Measurements from ENCODE around the gene SUOX.

The SUOX gene

DNA sequence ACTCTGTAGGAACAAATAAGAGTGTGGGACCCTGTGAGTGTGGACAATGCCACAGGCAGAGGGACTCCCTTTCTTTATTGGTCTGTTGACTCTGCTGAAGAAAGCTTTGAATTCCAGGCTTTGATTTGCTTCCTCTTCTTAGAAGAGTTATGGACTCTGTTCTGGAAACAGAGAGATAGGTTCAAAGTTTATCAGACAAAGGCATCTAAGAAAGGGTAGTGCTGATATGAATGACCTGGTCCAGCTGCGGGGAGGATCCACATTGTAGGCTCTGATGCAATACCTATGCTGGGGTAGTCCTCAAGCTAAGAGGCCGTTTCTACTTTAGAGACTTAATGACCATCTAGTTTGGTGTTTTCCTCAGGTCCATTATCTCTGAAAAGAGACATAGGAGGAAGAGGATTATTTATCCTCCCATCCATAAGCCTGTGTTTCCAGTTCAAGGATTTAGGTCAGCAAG, 13.1 kb downstream of the SUOX start:
- no peaks in the 10 kb centered on the region for H3K36me3 ChIP-seq (ENCODE audit: control insufficient read depth, insufficient read depth, low read length)
- H3K9me3 ChIP-seq (ENCODE audit: control insufficient read depth, low read length), result no peaks in the 10 kb centered on the region
- H3K4me3 ChIP-seq (ENCODE audit: low read length), result no peak overlapping the region
- H3K4me1 ChIP-seq (ENCODE audit: control insufficient read depth, insufficient read depth, low read length), result peaks cover 10% of the 10 kb centered on the region
- H3K9ac ChIP-seq (ENCODE audit: low read length), result no peak overlapping the region
- no peaks in the 10 kb centered on the region for H3K27me3 ChIP-seq (ENCODE audit: control insufficient read depth, insufficient read depth, low read length)

DNA sequence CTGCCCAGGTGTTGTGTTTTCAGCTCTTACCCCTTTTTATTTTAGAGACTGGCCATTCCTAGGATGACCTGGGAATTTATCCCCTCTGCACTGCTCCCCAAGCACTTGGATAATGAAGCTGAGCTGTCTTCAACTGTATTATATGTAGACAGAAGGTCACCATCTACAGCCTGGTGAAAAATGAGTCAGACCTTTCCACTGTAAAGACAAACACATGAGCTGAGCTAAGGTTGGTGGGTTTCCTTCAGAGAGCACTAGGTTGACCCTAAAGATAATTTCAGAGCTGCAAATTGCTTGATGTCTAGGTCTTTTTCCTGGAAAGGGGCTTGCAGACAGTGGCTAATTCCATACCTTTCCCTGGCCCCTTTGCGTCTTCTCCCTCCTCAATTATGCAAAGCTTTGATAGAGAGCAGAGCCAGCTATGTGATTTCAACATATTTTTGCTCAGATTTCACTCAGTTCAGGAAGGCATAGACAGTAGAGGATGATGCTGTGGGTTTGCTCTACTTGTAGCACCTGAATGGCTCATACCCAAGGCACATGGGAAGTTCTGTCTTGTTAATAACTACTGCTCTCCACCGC, 14.5 kb downstream of the SUOX start:
- Histone ChIP-seq H3K9ac (ENCODE audit: low read length) (no peak overlapping the region), H3K4me3 (ENCODE audit: low read length) (no peak overlapping the region), H3K9me3 (ENCODE audit: control insufficient read depth, low read length) (no peaks in the 10 kb centered on the region), H3K27me3 (ENCODE audit: control insufficient read depth, insufficient read depth, low read length) (no peaks in the 10 kb centered on the region), H3K4me1 (ENCODE audit: control insufficient read depth, insufficient read depth, low read length) (peaks cover 10% of the 10 kb centered on the region), H3K36me3 (ENCODE audit: control insufficient read depth, insufficient read depth, low read length) (no peaks in the 10 kb centered on the region)

DNA sequence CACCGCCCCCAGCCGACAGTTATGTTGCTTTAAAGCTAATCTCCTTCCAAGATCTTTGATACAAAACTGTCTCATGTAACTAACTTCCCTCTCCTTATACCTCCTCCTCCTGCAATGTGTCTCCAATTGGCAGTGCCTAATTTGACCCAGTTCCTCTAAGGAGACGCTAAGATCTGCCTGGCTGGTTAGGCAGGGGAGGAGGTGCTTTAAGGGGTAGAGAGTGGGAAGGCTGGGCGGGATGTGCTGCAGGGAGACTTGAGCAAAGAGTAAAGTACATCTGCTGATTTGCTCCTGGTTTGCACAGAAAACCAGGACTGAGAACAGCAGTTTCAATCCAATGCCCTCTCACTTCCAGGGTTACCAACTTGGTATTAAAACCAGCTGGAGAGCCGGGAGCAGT, 16.4 kb downstream of the SUOX start:
- H3K4me3 ChIP-seq (ENCODE audit: low read length), result no peak overlapping the region
- H3K9ac ChIP-seq (ENCODE audit: low read length), result no peak overlapping the region
- H3K36me3 ChIP-seq (ENCODE audit: control insufficient read depth, insufficient read depth, low read length), result no peaks in the 10 kb centered on the region
- H3K9me3 ChIP-seq (ENCODE audit: control insufficient read depth, low read length), result no peaks in the 10 kb centered on the region
- H3K27me3 ChIP-seq (ENCODE audit: control insufficient read depth, insufficient read depth, low read length), result no peaks in the 10 kb centered on the region
- H3K4me1 ChIP-seq (ENCODE audit: control insufficient read depth, insufficient read depth, low read length), result peaks cover 5% of the 10 kb centered on the region

DNA sequence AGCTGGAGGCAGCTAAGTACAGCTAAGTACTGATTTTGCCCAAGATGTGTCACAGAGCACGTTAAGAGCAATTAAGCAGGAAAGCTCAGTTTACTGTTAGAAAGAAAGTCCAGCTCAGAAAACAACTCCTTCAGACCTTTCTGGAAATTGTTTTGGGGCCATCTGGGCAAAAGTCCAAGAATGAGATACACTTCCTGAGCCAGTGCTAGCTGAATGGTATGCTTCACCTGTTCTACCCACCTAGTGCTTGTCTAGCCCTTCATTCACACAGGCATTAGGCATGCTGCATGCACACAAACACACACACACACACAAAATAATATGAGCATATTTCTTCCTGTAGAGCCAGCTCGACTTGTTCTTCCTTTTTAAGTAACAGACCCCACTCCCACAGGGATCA, 17.1 kb downstream of the SUOX start:
- H3K4me3 ChIP-seq (ENCODE audit: low read length), result no peak overlapping the region
- no peaks in the 10 kb centered on the region for H3K36me3 ChIP-seq (ENCODE audit: control insufficient read depth, insufficient read depth, low read length)
- H3K4me1 ChIP-seq (ENCODE audit: control insufficient read depth, insufficient read depth, low read length), result peaks cover 5% of the 10 kb centered on the region
- no peaks in the 10 kb centered on the region for H3K27me3 ChIP-seq (ENCODE audit: control insufficient read depth, insufficient read depth, low read length)
- H3K9ac ChIP-seq (ENCODE audit: low read length), result no peak overlapping the region
- H3K9me3 ChIP-seq (ENCODE audit: control insufficient read depth, low read length), result no peaks in the 10 kb centered on the region

DNA sequence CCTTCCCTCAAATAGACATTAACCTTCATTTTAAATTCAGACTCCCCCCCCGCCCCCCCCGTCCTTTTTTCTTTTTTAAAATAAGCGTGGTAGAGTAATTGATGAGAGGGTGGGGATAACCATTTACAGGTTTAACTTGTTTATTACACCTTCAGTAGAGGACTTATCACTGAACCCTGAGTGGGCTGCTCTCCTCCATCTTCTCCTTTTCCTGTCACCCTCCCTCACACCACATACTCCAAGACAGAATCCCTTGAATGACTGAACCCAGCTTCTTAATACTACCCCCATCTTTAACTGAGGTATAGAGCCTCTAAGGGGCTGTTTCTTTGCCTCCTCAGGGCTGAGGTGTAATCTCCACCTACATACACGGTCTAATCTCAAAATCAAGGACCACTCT, 20.1 kb downstream of the SUOX start:
- Histone ChIP-seq H3K4me3 (ENCODE audit: low read length) (no peak overlapping the region), H3K9ac (ENCODE audit: low read length) (no peak overlapping the region), H3K36me3 (ENCODE audit: control insufficient read depth, insufficient read depth, low read length) (no peaks in the 10 kb centered on the region), H3K27me3 (ENCODE audit: control insufficient read depth, insufficient read depth, low read length) (no peaks in the 10 kb centered on the region), H3K9me3 (ENCODE audit: control insufficient read depth, low read length) (no peaks in the 10 kb centered on the region), H3K4me1 (ENCODE audit: control insufficient read depth, insufficient read depth, low read length) (peaks cover 10% of the 10 kb centered on the region)

DNA sequence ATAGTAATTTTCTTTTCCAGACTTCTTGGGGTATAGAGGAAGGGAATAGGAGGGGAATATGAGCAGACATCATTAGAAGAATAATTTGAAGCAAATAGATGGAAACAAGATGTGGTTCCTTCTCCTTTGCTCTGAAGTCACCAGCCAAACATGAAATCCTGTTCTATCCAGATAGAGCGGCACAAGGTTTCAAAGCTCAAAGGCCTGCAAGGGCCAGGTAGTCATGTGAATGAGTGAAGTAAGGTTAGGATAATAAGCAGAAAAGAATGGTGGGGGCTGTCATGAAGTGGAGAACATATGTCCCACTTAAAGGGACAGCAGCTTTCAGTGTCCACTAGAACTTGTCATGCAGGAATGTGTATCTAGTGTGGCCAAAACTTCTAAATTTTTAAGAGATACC, 21.3 kb downstream of the SUOX start:
- Histone ChIP-seq H3K9me3 (ENCODE audit: control insufficient read depth, low read length) (no peaks in the 10 kb centered on the region), H3K27me3 (ENCODE audit: control insufficient read depth, insufficient read depth, low read length) (no peaks in the 10 kb centered on the region), H3K9ac (ENCODE audit: low read length) (no peak overlapping the region), H3K4me1 (ENCODE audit: control insufficient read depth, insufficient read depth, low read length) (peaks cover 10% of the 10 kb centered on the region), H3K36me3 (ENCODE audit: control insufficient read depth, insufficient read depth, low read length) (no peaks in the 10 kb centered on the region), H3K4me3 (ENCODE audit: low read length) (no peak overlapping the region)

DNA sequence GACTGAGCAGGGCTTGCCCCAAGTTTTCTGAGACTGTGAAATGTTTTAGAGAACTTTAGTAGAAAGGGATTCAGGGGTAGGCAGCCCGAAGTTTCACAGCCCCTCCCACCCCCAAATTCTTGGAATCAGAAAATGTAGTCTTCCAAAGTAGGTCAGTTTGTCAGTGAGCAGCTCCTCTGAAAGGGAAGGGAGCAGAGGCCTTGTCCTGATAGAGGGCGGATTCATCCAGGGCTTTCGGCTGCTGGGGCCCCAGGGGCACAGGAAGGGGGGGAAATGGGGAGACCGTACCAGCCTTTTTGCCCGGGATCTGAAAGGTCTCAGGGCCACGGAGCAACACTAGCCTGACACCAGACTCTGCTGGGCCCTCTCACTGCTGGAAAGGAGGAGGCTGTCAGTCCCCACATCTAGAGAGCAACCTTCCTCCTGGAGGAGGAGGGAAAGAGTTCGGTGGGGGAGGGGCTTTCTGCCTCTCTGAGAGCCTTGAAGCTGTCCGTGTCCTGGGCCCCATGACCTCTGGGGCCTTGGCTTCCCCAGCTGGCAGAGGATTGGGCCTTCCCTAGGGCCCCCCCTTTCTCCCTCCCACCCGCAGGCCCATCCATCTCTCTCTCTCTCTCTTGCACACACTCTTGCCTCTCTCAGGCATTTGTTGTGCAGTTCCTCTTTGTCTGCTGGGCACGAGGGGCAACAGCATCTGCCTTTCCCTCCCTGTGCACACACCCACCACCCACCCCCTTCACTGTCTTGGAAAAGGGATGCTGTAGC, 23.5 kb downstream of the SUOX start, which contains the start of gene IKZF4:
TSS of gene IKZF4 (plus strand) at position 621 of the 762 bp plus-strand sequence. CDS start 451 bp downstream, outside the sequence.
- Histone ChIP-seq H3K9ac (ENCODE audit: low read length) (peak within 1 kb of the TSS; percentile 25), H3K27me3 (ENCODE audit: control insufficient read depth, insufficient read depth, low read length) (no peaks in the 10 kb centered on the region), H3K4me1 (ENCODE audit: control insufficient read depth, insufficient read depth, low read length) (peaks cover 5% of the 10 kb centered on the region), H3K9me3 (ENCODE audit: control insufficient read depth, low read length) (no peaks in the 10 kb centered on the region), H3K4me3 (ENCODE audit: low read length) (no peak within 1 kb of the TSS), H3K36me3 (ENCODE audit: control insufficient read depth, insufficient read depth, low read length) (no peaks in the 10 kb centered on the region)

DNA sequence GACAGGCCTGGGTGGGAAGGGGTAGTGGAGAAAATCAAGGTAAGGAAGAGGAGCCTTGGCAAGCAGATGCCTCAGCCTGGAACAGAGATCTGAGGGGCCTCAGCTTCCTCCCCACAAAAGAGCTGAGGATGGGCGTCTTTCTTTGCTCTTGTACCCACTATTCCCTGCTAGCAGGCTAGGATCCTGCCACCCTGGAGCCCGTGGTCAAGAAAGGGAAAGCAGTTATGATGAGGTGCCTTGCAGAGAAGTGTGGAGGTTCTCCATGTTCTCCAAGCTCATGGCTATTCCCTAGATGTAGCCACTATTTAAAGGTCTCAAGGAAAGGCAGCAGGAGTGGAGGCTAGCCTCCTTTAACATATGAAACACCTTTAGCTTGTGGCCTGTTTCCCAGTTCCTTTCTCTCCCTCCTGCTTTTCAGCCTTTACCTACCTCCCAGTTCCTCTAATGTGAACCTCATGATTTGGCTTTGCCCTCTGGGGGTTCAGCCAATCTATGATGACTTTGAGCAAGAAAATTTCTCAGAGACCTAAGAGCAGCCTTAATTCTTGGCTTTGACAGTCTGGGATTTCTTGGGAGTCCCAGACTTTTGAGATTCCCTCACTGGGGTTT, 24.9 kb downstream of the SUOX start:
- H3K4me1 ChIP-seq (ENCODE audit: control insufficient read depth, insufficient read depth, low read length), result peaks cover 5% of the 10 kb centered on the region

DNA sequence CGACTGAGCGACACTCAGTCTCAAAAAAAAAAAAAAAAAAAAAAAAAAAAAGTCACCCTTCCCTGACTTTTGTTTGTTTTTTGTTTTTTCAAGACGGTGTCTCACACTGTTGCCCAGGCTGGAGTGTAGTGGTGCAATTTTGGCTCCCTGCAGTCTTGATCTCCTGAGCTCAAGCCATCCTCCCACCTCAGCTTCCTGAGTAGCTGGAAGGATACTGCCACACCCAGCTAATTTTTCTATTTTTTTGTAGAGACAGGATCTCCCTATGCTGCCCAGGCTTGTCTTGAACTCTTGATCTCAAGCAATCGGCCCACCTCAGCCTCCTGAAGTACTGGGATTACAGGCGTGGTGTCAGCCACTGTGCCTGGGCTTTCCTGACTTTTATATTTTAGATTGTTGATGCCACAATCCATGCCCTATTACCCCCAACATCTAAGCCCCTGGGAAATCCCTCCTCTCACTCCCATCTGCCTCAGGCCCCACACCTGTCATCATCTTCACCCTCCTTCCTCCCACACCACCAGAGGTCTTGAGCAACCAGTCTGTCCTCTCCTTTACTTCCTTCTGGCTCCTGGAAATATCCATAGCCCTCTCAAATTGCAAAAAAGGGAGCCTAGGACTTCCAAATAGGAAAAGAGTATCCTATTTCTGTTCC, 31.6 kb downstream of the SUOX start:
- Histone ChIP-seq H3K27me3 (ENCODE audit: control insufficient read depth, insufficient read depth, low read length) (no peaks in the 10 kb centered on the region), H3K36me3 (ENCODE audit: control insufficient read depth, insufficient read depth, low read length) (no peaks in the 10 kb centered on the region), H3K9me3 (ENCODE audit: control insufficient read depth, low read length) (no peaks in the 10 kb centered on the region), H3K4me3 (ENCODE audit: low read length) (no peak overlapping the region), H3K4me1 (ENCODE audit: control insufficient read depth, insufficient read depth, low read length) (no peaks in the 10 kb centered on the region), H3K9ac (ENCODE audit: low read length) (no peak overlapping the region)

More for the DNA sequence above, 24.9 kb downstream of the SUOX start:
- H3K27me3 ChIP-seq (ENCODE audit: control insufficient read depth, insufficient read depth, low read length), result no peaks in the 10 kb centered on the region
- H3K9ac ChIP-seq (ENCODE audit: low read length), result peak overlapping the region; percentile 25
- no peaks in the 10 kb centered on the region for H3K9me3 ChIP-seq (ENCODE audit: control insufficient read depth, low read length)
- no peak overlapping the region for H3K4me3 ChIP-seq (ENCODE audit: low read length)
- no peaks in the 10 kb centered on the region for H3K36me3 ChIP-seq (ENCODE audit: control insufficient read depth, insufficient read depth, low read length)

DNA sequence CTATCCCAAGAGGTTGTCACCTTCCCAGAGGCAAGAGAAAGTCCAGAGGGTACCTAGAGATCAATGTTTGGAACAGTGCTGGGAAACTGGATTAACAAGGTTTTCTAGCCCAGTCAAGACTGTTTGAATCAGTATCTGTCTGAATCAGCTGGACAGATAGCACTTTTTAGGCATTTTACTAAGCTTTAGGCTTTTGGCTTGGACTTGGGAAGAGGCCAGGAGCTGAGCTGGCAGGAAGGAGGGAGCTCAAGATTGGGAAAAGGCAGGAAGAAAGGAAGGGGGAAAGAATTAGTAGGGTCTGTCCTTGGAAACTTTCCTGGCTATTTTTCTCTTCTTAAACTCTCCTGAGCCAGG, 32.1 kb downstream of the SUOX start:
- H3K4me3 ChIP-seq (ENCODE audit: low read length), result no peak overlapping the region
- H3K9me3 ChIP-seq (ENCODE audit: control insufficient read depth, low read length), result no peaks in the 10 kb centered on the region
- no peaks in the 10 kb centered on the region for H3K27me3 ChIP-seq (ENCODE audit: control insufficient read depth, insufficient read depth, low read length)
- no peak overlapping the region for H3K9ac ChIP-seq (ENCODE audit: low read length)
- H3K36me3 ChIP-seq (ENCODE audit: control insufficient read depth, insufficient read depth, low read length), result no peaks in the 10 kb centered on the region
- no peaks in the 10 kb centered on the region for H3K4me1 ChIP-seq (ENCODE audit: control insufficient read depth, insufficient read depth, low read length)

DNA sequence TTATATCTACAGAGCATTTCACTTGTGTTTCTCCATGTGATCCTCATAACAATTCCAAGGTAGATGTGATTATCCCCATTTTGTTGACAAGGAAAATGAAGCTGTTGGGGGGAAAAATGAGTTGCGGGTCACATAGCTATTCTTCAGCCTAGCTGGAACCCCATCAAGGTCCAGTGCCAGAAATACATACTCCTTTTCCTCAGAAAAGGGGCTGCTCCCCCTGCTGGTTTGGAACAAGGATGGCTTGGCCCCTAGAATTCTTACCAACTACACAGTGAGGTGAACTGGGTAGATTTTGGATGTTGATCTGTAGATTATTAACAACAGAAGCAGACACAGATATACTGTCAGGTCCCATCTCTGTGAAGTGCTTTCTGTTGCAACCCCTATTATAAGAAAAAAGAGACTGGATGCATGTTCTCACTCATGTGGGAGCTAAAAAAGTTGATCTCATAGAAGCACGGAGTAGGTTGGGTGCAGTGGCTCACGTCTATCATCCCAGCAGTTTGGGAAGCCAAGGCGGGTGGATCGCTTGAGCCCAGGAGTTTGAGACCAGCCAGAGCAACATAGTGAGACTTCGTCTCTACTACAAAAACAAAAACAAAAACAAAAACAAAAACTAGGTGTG, 32.7 kb downstream of the SUOX start:
- Histone ChIP-seq H3K4me3 (ENCODE audit: low read length) (no peak overlapping the region), H3K9me3 (ENCODE audit: control insufficient read depth, low read length) (no peaks in the 10 kb centered on the region), H3K4me1 (ENCODE audit: control insufficient read depth, insufficient read depth, low read length) (no peaks in the 10 kb centered on the region), H3K9ac (ENCODE audit: low read length) (no peak overlapping the region), H3K27me3 (ENCODE audit: control insufficient read depth, insufficient read depth, low read length) (no peaks in the 10 kb centered on the region), H3K36me3 (ENCODE audit: control insufficient read depth, insufficient read depth, low read length) (no peaks in the 10 kb centered on the region)
